Hippocampal formation (tissue), 2 donors: ENCODE measurements around the gene LIFR.
A peak's percentile ranks its signal among the peaks of the same experiment; 100 is the strongest.
"Not testable (repeated sequence)": the region's sequence is repeated elsewhere in the genome, so short reads cannot be mapped to it uniquely, and the experiment has no call there.

Experiments
- DNase-seq, 2 donors: peaks; one replicate each; lab custom pipeline; 2025; lab: John Stamatoyannopoulos, UW

The LIFR gene

GRCh38 chr5:38516649-38517048, 39.8 kb downstream of the LIFR start:
- not testable (repeated sequence) for DNase-seq

GRCh38 chr5:38515646-38516045, 40.8 kb downstream of the LIFR start:
- DNase-seq: no peak

GRCh38 chr5:38515092-38515491, 41.4 kb downstream of the LIFR start:
- DNase-seq: no peak

GRCh38 chr5:38509185-38509584, 47.3 kb downstream of the LIFR start:
- DNase-seq: no peak

- no peak for DNase-seq
Measured at GRCh38 chr5:38506302-38506701, 50.1 kb downstream of the LIFR start.

GRCh38 chr5:38500573-38501260, 55.7 kb downstream of the LIFR start:
- DNase-seq: no peak

GRCh38 chr5:38497946-38498345, 58.5 kb downstream of the LIFR start:
- no peak for DNase-seq

- no peak for DNase-seq
Measured at GRCh38 chr5:38494763-38495162, 61.7 kb downstream of the LIFR start.

GRCh38 chr5:38494175-38494574, 62.3 kb downstream of the LIFR start:
- DNase-seq: no peak

- no peak for DNase-seq
Measured at GRCh38 chr5:38483805-38484398, 72.5 kb downstream of the LIFR start.

GRCh38 chr5:38479315-38479904, 77.0 kb downstream of the LIFR start:
- DNase-seq: no peak

GRCh38 chr5:38478878-38479277, 77.6 kb downstream of the LIFR start:
- DNase-seq: no peak

- DNase-seq: no peak
Measured at GRCh38 chr5:38478166-38478565, 78.3 kb downstream of the LIFR start.

GRCh38 chr5:38473008-38473407, 83.4 kb downstream of the LIFR start:
- peak in 1 of 2 donors; percentile 18 for DNase-seq

- DNase-seq: no peak
Measured at GRCh38 chr5:38472541-38472940, 83.9 kb downstream of the LIFR start.

GRCh38 chr5:38471709-38472108, 84.7 kb downstream of the LIFR start:
- no peak for DNase-seq

- no peak for DNase-seq
Measured at GRCh38 chr5:38469707-38470267, 86.7 kb downstream of the LIFR start.

- peak; percentile 16 to 79 for DNase-seq
Measured at GRCh38 chr5:38468978-38469706, 87.3 kb downstream of the LIFR start.

GRCh38 chr5:38468202-38468673, 88.2 kb downstream of the LIFR start:
- no peak for DNase-seq

- peak; percentile 47 to 48 for DNase-seq
Measured at GRCh38 chr5:38467353-38468040, 88.9 kb downstream of the LIFR start.

- peak; percentile 55 to 66 for DNase-seq
Measured at GRCh38 chr5:38466424-38467189, 89.8 kb downstream of the LIFR start.
